AG04449 (cell line): ENCODE data around the gene OMA1.

ENCODE experiments used
- CTCF ChIA-PET: fragments of 350-600 bp; formaldehyde crosslinking; extraction: SDS; loops from one replicate; lab custom pipeline; 2021; ENCODE audit warnings: antibody characterized with exemption; lab: Yijun Ruan, JAX
- POLR2A ChIA-PET: fragments of 400-600, 350-600 bp; formaldehyde crosslinking; extraction: SDS; loops from one replicate; lab custom pipeline; 2020; ENCODE audit warnings: antibody characterized with exemption, inconsistent platforms; lab: Yijun Ruan, JAX
- DNase-seq: peaks from one replicate; pipeline ENCODE4 v3.0.0-alpha.2; 2010; ENCODE audit warnings: low read depth, low spot score
- H3K4me3 ChIP-seq: 2 replicates; pipeline ENCODE4 v1.5.1; 2011; ENCODE audit warnings: low read depth, mild to moderate bottlenecking, control low read depth, low read length
- TF ChIP-seq, protein P1 (sequence below): IDR thresholded peaks from one replicate; pipeline ENCODE4 v1.5.1; 2011; ENCODE audit warnings: mild to moderate bottlenecking, moderate library complexity, low read length, control low read depth, inconsistent platforms; ENCODE audit not compliant: insufficient read depth; ENCODE audit errors: missing control alignments

OMA1 gene

DNA sequence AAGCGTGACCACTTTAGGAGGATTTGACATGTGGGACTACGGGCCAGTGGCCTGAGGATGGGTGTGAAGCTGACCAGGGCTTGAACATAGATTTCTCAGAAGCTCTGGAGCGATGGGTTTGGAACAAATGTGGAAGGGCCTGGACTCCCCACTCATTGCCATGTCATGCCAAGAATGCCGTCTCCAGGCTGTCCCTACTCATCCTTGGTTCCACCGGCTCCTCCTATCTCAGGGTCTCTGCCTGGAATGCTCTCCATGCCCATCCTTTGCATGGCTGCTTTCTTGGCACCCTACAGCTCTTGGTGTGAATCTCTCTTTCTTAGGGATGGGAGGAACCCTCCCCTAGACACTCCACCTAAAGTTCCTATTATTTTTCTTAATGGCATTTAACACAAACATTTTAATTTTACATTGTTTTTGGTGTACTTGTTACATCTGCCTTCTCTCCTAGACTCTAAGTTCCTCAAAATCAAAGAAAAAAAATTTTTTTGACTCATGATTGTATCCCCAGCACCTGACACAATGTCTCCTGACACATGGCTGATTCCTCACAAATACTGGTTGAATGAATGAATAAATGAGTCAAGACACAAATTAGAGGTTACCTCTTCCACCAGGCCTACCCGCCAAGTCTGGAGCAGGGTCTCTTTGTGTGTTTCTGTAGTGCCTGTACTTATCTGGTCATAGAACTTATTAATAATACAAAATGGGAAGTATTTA is 114.5 kb downstream of the OMA1 start:
- no peak overlapping the region for H3K4me3 ChIP-seq
- CTCF ChIA-PET: interaction anchor here (1.3 to 1.9 kb wide), 3 partner anchors 10 to 84 kb away, joined by 3 to 10 read pairs (median 4); no protein-coding TSS in a partner anchor
- POLR2A ChIA-PET: no interaction called here
- DNase-seq: no peak
- TF ChIP-seq, protein P1, sequence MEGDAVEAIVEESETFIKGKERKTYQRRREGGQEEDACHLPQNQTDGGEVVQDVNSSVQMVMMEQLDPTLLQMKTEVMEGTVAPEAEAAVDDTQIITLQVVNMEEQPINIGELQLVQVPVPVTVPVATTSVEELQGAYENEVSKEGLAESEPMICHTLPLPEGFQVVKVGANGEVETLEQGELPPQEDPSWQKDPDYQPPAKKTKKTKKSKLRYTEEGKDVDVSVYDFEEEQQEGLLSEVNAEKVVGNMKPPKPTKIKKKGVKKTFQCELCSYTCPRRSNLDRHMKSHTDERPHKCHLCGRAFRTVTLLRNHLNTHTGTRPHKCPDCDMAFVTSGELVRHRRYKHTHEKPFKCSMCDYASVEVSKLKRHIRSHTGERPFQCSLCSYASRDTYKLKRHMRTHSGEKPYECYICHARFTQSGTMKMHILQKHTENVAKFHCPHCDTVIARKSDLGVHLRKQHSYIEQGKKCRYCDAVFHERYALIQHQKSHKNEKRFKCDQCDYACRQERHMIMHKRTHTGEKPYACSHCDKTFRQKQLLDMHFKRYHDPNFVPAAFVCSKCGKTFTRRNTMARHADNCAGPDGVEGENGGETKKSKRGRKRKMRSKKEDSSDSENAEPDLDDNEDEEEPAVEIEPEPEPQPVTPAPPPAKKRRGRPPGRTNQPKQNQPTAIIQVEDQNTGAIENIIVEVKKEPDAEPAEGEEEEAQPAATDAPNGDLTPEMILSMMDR: no peak
